ENCODE measurements around the gene AIPL1. TPM values are rescaled to one million over a fixed set of nuclear protein-coding genes. Genes with fewer than 3 reads are reported as not detected.

Gene AIPL1
- total RNA-seq, 4 donors from 2014 or later = not detected

DNA sequence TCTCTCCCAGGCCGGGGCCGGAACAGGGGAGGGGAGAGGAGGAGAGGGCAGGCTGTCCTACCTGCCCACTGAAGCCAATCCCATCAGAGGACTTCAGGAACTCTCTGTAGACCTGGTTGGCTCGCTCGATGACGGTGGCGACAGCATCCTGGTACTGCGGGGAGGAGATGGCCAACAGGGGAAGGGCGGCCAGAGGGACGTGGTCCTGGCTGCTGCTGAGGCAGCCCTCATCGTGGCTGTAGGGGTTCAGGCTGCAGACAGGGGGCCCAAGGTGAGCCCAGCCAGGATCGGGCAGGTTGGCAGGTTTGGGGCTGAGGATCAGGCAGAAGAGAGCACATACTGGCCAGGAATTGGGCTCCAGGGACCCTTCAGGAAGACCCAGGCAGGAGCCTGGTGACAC is 43.6 kb upstream of the AIPL1 start:
- DNase-seq (ENCODE audit: low spot score in 2 of 2) = no peak
- TF ChIP-seq, protein P1, sequence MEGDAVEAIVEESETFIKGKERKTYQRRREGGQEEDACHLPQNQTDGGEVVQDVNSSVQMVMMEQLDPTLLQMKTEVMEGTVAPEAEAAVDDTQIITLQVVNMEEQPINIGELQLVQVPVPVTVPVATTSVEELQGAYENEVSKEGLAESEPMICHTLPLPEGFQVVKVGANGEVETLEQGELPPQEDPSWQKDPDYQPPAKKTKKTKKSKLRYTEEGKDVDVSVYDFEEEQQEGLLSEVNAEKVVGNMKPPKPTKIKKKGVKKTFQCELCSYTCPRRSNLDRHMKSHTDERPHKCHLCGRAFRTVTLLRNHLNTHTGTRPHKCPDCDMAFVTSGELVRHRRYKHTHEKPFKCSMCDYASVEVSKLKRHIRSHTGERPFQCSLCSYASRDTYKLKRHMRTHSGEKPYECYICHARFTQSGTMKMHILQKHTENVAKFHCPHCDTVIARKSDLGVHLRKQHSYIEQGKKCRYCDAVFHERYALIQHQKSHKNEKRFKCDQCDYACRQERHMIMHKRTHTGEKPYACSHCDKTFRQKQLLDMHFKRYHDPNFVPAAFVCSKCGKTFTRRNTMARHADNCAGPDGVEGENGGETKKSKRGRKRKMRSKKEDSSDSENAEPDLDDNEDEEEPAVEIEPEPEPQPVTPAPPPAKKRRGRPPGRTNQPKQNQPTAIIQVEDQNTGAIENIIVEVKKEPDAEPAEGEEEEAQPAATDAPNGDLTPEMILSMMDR (IDR thresholded peaks at IDR 0.05) = no peak
- no peak for TF ChIP-seq POLR2A (IDR thresholded peaks at IDR 0.05)
- intact Hi-C loops (cut with DNase I; ENCODE audit: low total_unique reads) = no loop called here
- no peak overlapping the region for H3K4me3 ChIP-seq (ENCODE audit: low read depth, poor library complexity, severe bottlenecking)
- WGBS, 2 donors = 84 to 96% methylated on average over 9 to 11 of the region's 11 CpGs

- TF ChIP-seq, protein P1 (IDR thresholded peaks at IDR 0.05) = no peak
- TF ChIP-seq POLR2A (IDR thresholded peaks at IDR 0.05) = no peak
Observed at GRCh38 chr17:6477831-6478383, 43.0 kb upstream of the AIPL1 start.

GRCh38 chr17:6476810-6477179 is 41.9 kb upstream of the AIPL1 start:
- DNase-seq (ENCODE audit: low spot score in 2 of 2) = no peak
- TF ChIP-seq POLR2A (IDR thresholded peaks at IDR 0.05) = no peak
- TF ChIP-seq, protein P1 (IDR thresholded peaks at IDR 0.05) = no peak
- H3K4me3 ChIP-seq (ENCODE audit: low read depth, poor library complexity, severe bottlenecking) = no peak overlapping the region
- WGBS, 2 donors = 80 to 84% methylated on average over 7 to 10 of the region's 10 CpGs
- intact Hi-C loops (cut with DNase I; ENCODE audit: low total_unique reads) = no loop called here

More at GRCh38 chr17:6477831-6478383, 43.0 kb upstream of the AIPL1 start:
- WGBS, 2 donors = 91 to 92% methylated on average over 12 to 14 of the region's 14 CpGs
- no peak for DNase-seq (ENCODE audit: low spot score in 2 of 2)
- intact Hi-C loops (cut with DNase I; ENCODE audit: low total_unique reads) = no loop called here
- no peak overlapping the region for H3K4me3 ChIP-seq (ENCODE audit: low read depth, poor library complexity, severe bottlenecking)

DNA sequence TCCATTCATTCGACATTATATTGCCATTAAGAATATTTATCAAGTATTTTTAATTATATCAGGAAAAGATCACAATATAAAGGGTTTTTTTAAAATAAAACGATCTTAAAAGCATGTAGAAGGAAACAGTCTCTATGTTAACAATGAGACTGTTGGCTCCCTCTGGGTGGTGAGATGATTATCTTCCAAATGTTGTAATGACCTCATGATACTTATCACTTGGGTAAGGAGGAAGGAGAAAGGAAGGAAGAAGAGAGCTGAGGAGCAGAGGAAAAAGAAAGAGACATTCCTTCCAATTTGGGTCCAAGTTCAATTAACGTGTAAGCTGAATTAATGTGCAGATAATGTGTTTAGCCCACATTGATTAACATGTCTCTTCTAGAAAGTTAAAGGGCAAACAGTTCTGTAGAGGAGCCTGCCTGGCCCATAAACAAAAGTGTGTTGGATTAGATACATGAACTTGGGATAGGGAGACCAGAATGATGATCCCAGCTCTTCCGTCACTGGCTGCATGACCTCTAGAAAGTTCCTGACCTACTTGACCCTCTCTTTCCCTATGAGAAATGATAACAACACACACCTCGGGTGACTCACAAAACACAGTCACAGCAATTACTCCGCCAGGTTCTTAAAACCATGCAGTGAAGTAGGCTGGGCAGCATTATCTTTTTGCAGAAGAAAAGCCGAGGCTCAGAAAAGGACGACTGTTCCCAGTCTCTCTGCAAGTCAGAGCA is 41.3 kb upstream of the AIPL1 start:
- TF ChIP-seq POLR2A (IDR thresholded peaks at IDR 0.05) = no peak
- TF ChIP-seq, protein P1 (IDR thresholded peaks at IDR 0.05) = no peak
- H3K4me3 ChIP-seq (ENCODE audit: low read depth, poor library complexity, severe bottlenecking) = no peak overlapping the region
- 50 to 51% methylated on average over 8 of the region's 8 CpGs for WGBS, 2 donors
- no peak for DNase-seq (ENCODE audit: low spot score in 2 of 2)
- intact Hi-C loops (cut with DNase I; ENCODE audit: low total_unique reads) = no loop called here

GRCh38 chr17:6475411-6475810 is 40.5 kb upstream of the AIPL1 start:
- 43 to 56% methylated on average over 4 of the region's 4 CpGs for WGBS, 2 donors
- DNase-seq (ENCODE audit: low spot score in 2 of 2) = no peak
- intact Hi-C loops (cut with DNase I; ENCODE audit: low total_unique reads) = no loop called here
- TF ChIP-seq, protein P1 (IDR thresholded peaks at IDR 0.05) = no peak
- no peak for TF ChIP-seq POLR2A (IDR thresholded peaks at IDR 0.05)
- H3K4me3 ChIP-seq (ENCODE audit: low read depth, poor library complexity, severe bottlenecking) = no peak overlapping the region

Measured in lower leg skin (tissue), 4 donors.